Activated CD4-positive, CD25-positive, alpha-beta regulatory T cell treated with anti-CD3 and anti-CD28 coated beads, Interleukin-2, amount 50 U/mL, for 72 hours (primary cell): ENCODE measurements around the gene CHRNA4.
"Not testable (repeated sequence)": the region's sequence is repeated elsewhere in the genome, so short reads cannot be mapped to it uniquely, and the experiment has no call there.

Source experiments
- DNase-seq: peaks from one replicate; pipeline ENCODE4 v3.0.0; 2021

CHRNA4 gene

DNA sequence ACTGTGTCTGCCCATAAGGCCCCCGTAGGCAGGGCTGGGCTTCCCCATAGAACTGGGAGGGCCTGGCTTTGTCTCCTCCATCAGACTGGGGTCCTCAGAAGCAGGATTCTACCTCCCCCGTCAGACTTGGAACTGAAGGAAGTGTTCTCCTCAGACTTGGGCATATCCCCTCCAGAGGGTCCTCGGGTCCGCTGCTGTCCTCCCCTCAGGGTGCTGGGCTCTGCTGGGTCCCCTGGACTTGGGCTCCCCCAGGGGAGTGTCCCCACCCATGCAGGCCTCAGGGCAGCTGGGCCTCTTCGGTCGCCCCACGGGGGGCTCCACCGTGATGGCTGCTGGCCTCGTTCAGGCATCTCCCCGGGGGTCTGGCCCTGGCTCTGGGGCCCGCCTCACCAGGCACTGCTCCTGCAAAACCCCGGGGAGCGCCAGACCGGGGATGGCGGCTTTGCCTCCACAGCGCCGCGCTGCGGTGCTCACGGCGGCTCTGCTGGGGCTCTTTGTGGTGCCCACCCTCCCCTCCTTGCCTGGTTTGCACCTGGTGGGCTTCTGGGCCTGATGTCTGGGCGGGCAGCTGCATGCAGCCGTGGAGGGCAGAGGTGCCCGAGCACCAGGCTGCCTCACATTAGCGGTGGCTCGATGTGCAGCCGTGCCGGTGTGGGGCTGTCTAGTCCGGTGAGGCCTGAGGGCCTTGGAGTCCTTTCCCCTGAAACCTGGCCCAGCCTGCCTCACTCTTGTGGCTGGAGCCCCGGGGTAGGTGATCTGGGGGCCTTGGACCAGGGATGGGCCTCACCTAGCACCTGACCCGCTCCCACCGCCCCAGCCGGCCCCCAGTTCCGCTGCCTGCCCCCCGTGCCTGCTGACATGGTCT lies 54.2 kb downstream of the CHRNA4 start:
- no peak for DNase-seq

DNA sequence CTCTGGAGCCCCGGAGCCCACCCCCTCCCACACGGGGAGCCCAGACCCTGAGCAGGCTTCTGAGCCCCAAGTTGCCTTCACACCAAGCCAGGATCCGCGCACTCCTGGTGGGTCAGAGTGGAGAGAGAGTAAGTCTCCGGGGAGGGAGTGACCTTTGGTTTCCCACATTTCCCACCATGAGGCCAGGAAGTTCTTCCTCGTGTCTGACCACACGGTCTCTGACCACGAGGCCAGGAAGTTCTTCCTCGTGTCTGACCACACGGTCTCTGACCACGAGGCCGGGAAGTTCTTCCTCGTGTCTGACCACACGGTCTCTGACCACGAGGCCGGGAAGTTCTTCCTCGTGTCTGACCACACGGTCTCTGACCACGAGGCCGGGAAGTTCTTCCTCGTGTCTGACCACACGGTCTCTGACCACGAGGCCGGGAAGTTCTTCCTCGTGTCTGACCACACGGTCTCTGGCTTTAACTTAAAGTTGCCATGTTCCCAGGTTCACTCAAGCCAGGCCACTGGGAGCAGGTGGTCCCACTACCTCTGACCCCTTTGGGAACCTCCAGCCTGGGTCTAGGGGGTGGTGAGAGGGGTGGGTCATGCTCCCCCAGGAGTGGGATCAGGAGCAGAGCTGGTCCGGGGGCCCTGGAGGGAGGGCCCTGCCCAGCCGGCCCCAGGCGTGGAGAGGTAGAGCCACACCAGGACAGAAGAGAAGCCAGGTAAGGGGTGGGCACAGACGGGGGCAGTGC lies 55.0 kb downstream of the CHRNA4 start:
- DNase-seq = not testable (repeated sequence)

DNA sequence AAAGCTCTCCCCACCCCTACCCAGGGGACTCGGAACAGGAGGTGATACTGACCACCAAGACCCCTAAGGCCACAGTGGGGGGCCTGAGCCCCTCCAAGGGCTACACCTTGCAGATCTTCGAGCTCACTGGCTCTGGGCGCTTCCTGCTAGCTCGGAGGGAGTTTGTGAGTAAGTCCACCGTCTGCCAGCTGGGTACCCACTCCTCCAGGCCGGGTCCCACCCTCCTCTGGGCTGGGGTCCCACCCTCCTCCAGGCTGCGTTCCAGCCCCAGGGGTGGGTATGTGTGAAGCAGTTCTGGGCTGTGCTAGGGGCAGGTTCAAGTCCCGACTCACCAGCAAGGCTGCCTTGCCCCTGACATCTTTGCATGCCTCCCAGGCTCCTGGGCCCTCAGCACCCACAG lies 55.8 kb downstream of the CHRNA4 start:
- DNase-seq = no peak

DNA sequence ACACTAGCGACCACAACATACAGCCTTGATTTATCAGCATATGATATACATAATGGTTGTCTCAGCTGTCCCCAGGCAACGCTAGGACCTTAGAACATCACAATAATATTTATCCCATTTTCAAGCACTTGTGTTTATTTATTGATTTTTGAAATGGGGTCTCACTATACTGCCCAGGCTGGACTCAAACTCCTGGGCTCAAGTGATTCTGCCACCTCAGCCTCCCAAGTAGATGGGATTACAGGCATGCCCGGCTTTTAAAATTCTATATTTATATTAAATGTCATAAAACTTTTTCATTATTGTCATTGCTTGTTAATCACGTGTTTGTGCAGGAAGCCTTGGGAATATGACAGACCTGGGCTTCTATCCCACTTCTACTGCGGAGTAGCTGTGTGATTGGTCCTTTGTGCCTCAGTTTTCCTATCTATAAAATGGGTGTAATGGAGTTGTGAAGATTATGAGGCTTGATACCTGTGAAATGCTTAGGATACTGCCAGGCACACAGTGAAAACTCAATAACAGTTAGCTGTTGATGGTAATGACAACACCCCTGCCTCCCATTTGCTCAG lies 58.0 kb downstream of the CHRNA4 start:
- DNase-seq = no peak

DNA sequence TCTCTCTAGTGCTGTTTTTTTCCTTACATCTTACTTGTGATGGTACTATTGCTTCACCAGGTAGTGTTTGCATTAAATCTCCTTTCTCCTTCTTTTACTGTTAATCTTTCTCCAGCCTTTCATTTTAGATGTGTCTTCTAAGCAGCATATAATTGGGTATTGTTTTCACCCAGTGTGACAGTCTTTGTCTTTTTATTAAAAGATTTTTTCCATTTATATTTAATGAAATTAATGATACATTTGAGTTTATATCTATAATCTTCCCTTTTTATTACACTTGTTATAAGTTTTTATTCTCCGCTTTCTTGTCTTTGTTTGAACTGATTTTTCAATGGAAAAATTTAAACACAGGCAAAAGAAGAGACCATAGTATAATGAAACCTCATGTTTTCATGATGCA lies 59.5 kb downstream of the CHRNA4 start:
- no peak for DNase-seq

DNA sequence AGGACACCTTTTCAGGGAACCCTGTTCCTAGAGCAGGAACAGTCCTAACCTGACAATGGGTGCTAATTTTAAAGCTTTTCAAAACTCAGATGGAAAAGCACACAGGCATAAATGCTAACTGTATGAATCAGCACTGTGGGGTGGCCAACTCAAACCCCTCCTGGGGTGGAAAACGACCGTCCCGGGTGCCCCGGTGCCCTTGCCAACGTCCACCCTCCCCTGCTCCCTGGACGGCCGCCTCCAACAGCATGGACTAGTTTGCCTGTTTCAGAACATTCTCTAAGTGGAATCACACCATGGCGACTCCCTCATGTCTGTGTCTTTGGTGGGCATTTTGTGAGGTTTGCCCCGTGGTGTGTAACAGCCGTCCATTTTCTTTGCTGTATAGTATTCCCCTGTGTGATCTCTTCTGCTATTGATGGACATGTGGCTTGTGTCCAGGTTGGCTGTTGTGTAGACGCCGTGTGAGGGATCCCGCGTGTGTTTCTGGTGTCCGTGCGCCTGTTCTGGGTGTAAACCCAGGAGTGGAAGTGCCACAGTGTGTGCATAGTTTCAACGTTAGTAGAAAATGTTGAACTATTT lies 62.3 kb downstream of the CHRNA4 start:
- no peak for DNase-seq

DNA sequence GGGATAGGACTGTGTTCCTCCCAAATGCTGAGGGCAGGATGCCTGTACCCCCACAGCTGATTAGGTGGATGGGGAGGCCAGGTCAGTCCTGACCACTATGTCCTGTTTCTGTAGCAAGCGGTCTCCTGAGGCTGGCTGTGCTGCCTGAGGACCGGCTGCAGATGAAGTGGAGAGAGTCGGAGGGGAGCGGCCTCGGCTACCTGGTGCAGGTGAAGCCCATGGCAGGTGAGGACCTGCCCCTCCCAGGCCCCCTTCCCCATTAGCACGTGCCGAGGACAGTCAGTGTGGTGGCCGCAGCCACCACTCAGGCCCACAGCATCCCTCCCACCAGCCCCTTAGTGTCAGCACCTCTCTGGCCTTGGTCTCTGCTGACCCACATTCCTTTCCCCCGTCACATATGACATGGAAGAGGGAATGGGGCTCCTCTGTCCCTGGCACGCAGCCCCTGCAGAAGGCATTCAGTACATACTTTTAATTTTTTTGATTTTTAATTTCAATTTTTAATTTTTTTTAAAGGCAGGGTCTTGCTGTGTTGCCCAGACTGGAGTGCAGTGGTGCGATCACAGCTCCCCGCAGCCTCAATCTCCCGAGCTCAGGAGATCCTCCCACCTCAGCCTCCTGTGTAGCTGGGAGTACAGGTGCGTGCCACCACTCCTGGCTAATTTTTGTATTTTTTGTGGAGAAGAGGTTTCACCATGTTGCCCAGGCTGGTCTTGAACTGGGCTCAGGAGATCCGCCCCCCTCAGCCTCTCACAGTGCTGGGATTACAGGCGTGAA lies 63.2 kb downstream of the CHRNA4 start:
- no peak for DNase-seq

DNA sequence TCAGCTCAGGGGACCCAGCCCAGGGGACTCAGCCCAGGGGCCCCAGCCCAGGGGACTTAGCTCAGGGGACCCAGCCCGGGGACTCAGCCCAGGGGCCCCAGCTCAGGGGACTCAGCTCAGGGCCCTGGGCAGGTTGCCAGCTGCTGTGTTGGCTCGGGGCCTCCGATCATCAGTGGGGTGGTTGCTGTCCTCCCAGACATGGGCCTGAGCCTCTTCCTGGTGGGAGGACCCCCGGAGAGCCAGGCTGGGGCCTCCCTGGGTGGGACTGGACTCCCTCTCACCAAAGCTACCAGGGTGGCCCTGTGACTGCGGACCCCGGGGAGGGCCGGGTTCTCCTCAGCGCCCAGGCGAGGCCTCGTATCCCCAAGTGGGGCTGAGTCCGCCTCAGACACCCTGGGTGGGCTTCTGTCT lies 63.8 kb downstream of the CHRNA4 start:
- DNase-seq = no peak

DNA sequence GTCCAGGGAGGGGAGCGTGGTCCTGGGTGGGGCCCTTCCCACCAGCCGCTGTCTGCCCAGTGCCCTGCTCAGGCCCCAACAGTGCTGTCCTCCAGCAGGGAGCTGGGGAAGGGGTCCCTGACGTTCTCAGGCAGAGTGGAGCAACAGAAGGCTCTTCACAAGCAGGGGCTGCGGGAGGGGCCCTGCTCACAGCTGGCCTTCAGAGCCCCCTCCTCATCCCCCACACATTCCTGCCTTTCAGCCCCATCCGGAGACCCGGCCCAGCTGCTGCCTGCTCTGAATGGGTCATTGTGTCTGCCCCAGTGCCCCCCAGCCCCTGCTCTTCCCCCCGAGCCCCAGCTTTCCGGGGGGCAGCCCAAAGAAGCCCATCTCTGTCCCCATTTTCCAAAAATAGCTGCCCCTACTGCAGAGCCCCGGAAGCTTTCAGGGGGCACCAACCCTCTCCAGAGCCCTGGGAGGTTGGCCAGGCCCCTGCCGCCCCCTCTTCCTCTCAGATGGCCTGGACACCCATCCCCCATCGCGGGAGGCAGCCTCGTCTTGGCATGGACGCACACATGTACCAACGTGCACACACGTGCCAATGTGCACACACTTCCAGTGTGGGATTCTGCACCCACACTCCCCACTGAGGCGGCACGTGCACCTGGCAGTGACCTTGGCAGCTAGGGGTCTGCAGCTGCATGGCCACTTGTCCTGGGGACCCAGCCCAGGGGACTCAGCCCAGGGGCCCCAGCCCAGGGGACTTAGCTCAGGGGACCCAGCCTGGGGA lies 64.4 kb downstream of the CHRNA4 start:
- no peak for DNase-seq

DNA sequence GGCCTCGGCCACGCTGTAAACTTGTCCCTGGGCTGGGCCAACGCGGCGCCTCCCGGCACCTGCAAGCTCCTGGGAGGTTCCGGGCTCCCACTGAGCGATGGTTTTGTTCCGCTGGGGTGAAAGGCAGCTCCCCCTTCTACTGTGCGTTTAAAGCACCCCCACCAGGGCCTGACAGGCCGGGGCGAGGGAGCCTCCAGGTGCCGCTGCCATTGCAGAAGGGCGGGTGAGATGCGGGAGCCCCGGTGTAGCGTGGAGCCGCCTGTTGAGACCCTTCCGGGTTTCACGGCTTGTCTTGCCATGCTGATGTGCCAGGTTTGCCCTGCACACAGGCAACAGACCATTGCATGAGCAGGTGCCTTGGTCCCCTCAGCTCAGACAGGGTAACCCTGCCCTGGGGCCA lies 65.3 kb downstream of the CHRNA4 start:
- DNase-seq = no peak

DNA sequence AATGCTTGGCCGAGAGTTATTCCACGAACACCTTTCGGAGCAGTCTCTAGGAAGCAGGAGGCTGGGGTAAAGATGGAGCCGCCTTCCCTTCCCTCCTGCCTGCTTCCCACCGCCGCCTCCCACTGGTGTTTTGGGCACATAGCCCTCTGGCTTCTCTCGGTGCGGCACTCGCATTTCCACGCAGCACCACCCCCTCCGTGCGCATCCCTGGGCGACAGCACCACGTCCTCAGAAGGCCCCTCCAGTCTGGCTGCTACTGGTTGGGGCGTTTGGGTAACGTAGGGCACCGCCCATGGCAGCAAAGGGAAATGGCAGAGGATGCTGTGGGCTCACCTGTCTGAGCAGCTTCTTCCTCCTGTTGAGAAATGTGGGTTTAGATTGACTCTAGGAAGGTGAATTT lies 65.7 kb downstream of the CHRNA4 start:
- DNase-seq = no peak

DNA sequence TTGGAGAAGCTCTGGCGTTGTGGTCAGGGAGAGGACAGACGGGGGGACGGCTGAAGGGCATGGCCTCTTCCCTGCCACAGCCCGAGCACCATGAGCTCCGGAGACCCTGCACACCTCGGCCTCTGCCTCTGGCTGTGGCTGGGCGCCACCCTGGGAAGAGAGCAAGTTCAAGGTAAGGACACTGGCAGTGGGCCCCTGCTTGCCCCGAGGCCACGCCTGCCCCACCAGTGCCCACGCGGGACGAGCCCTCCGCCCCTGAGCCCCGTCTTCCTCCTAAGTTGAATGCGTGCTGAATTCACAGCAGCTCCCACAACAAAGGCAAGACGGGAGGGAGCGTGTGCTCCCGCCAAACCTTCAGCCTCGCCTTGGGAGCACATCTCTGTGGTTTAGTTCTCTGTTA lies 66.1 kb downstream of the CHRNA4 start:
- no peak for DNase-seq

DNA sequence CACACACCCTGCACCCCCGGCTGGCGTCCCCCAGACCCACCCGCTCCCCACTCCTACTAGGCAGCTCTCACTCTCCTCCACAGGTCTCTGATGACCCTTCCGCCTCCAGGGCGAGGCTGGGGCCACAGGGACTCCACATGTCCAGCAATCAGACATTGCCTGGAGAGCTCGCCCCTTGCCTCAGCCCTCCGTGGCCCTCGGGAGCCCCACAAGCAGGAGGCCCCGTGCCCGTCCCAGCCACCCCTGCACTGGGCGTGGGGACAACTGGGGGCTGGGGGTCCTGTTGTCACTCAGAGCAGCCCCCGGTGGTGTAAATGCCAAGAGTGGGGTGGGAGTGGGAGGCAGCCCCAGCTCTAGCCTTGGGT lies 66.6 kb downstream of the CHRNA4 start:
- no peak for DNase-seq

DNA sequence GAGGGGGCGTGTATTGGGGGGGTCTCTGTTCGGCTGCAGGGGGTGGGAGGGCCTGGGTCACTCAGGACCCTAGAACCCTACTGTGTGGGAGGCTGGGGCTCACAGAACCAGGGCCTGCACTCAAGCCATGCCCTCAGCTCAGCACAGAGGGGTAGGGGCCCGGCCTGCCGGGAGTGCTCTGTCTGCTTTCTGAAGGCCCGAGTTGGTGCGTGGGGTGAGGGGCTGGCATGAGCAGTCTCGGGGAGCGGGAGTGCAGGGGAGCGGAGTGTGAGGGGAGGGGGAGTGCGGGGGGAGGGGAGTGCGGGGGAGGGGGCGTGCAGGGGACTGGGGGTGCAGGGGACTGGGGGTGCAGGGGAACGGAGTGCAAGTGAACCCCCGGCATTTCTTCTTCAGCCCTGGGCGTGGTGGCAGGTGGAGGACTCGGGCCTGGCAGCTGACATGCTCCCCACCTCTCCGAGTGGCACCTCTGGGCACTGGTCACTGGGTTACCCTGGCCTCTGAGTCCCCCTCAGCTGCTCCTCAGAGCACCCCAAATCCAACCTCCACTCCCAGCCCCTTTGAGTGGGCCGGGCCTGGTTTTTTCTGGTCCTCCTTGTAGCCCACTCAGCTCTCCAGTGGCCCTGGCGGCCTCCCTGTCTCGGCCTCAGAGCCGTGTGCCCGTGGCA lies 67.1 kb downstream of the CHRNA4 start:
- no peak for DNase-seq

DNA sequence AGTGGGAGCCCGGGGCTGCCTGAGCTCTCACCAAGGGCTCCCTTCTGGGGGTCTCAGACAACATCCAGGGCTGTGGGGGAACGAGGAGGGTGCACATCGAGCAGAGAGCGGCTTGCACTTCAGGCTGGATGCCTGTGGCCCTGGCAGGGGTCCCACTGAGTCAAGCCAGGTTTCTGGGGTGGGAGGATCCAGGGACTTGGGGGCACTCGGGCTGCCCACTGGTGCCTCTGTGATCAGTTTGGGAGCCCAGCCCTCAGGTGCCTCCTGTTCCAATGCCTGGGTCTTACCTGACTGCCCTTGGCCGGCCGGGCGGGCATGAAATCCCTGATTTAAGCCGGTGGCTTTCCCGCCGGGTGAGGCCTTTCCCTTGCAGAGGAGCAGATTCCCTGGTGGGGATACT lies 67.7 kb downstream of the CHRNA4 start:
- DNase-seq = no peak
